Pancreas (tissue), 10 donors: Measurements from ENCODE around the gene ASPA. TPM values are rescaled to one million over a fixed set of nuclear protein-coding genes. Genes with fewer than 3 reads are reported as not detected.
A peak's percentile ranks its signal among the peaks of the same experiment; 100 is the strongest.
"Not testable (repeated sequence)": the region's sequence is repeated elsewhere in the genome, so short reads cannot be mapped to it uniquely, and the experiment has no call there.

ENCODE experiments used
- ATAC-seq, 4 donors: fragments of 200-7000 bp; cut with Tn5 transposase; one replicate each; pipeline versions ENCODE4 v1.8.0 to v1.9.1; 2020; ENCODE audit warnings: mild to moderate bottlenecking in 4 of 4, moderate library complexity in 4 of 4
- DNase-seq, 6 donors: peaks; one replicate each; pipeline ENCODE4 v3.0.0-alpha.2; 2020
- FAIRE-seq: peaks from 2 replicates; lab custom pipeline; 2012; peaks lifted over from hg19 to GRCh38; lab: Jason Lieb, UNC
- H3K27ac ChIP-seq, 4 donors: fragments of 200-600 bp; sonication (generic); 1 replicate in 3 of 4; 2 replicates in 1 of 4; pipeline versions ENCODE4 v1.5.0 to v1.8.0; 2020
- H3K27me3 ChIP-seq, 4 donors: fragments of 200-600 bp; one replicate each; pipeline ENCODE4 v1.8.0; 2021
- H3K36me3 ChIP-seq, 3 donors: fragments of 200-600 bp; sonication (generic) in 1 of 3; one replicate each; pipeline versions ENCODE4 v1.5.0 to v1.8.0; 2020 to 2021
- H3K4me1 ChIP-seq, 3 donors: fragments of 200-600 bp; one replicate each; pipeline ENCODE4 v1.8.0; 2021
- H3K4me3 ChIP-seq, 4 donors: fragments of 200-600 bp; sonication (generic) in 2 of 4; one replicate each; pipeline versions ENCODE4 v1.5.0 to v1.8.0; 2020 to 2021
- H3K9me3 ChIP-seq, 4 donors: fragments of 200-600 bp; one replicate each; pipeline ENCODE4 v1.8.0; 2021
- CTCF ChIP-seq, 4 donors: fragments of 200-600 bp; sonication (generic) in 3 of 4; IDR thresholded peaks; one replicate each; pipeline versions ENCODE4 v1.5.0 to v1.8.0; 2021; ENCODE audit warnings: antibody characterized with exemption in 4 of 4
- WGBS, 2 donors: extraction: QIAGEN DNeasy Blood & Tissue Kit; methylation state at CpG; one replicate each; pipeline ENCODE4 v1.1.7; 2013; 5-methylcytosine and 5-hydroxymethylcytosine counted together
- intact Hi-C, 3 donors: fragments of 100-400 bp; cut with DNase I; formaldehyde crosslinking; loops; one replicate each; pipeline versions ENCODE4 v1.11.1 to v1.14.2; 2022
- polyA plus RNA-seq, 2 donors: library from polyadenylated mRNA; stranded (reverse); fragments of 200-250 nt; gene quantifications; one replicate each; pipeline ENCODE4 v1.2.3, GENCODE V29; 2013
- total RNA-seq, 6 donors: library from RNA; stranded (reverse); fragmentation: NEBNext Ultra II Directional in 4 of 6; extraction: Animal tissue kit (Norgen Biotek cat#: 25700) in 4 of 6; gene quantifications; one replicate each; pipeline versions ENCODE4 v1.2.1 to v1.2.4, GENCODE V29; 2021 to 2023
- donor health status: healthy with polysubstance abuse.
- donor health status: DM: no; HTN: no; CAD: no; lungs with moderate emphysema.
- donor health status: DM: no; HTN: no; CAD: no.
- donor health status: control.
- donor health status: control.
- donor health status: Bipolar disorder and iron deficiency.
- donor health status: DM: yes; HTN: yes; CAD: no.
- donor health status: DM: no; HTN: no; CAD: no.
- donor health status: DM: no; HTN: no; CAD: no.
- donor health status: DM: yes; HTN: yes; CAD: no.

Gene ASPA
- total and polyA plus RNA-seq, 8 donors: 0.38 to 1.1 (median 0.70) TPM

GRCh38 chr17:3511852-3512504 is 36.2 kb downstream of the ASPA start:
- no peaks in the 10 kb centered on the region for H3K9me3 ChIP-seq
- no peak for TF ChIP-seq CTCF (IDR thresholded peaks at IDR 0.05)
- H3K27ac ChIP-seq: peak overlapping the region; percentile 57 to 77 (median 72)
- H3K4me3 ChIP-seq: no peak overlapping the region
- intact Hi-C loops: no loop called here
- H3K4me1 ChIP-seq: peaks cover 6 to 16% (median 13%) of the 10 kb centered on the region in 3 donors
- no peaks in the 10 kb centered on the region for H3K27me3 ChIP-seq
- no peaks in the 10 kb centered on the region for H3K36me3 ChIP-seq
- 55 to 60% methylated on average over 8 of the region's 8 CpGs for WGBS, 2 donors
- no peak for DNase-seq
- ATAC-seq: peak; percentile 20 to 54 (median 24)
- FAIRE-seq: no peak

GRCh38 chr17:3512505-3513171 is 36.8 kb downstream of the ASPA start:
- peak in 5 of 6 donors; percentile 74 to 95 (median 88) for DNase-seq
- H3K36me3 ChIP-seq: no peaks in the 10 kb centered on the region
- WGBS, 2 donors: 24 to 31% methylated on average over 20 of the region's 20 CpGs
- no peak overlapping the region for H3K4me3 ChIP-seq
- no peaks in the 10 kb centered on the region for H3K27me3 ChIP-seq
- H3K4me1 ChIP-seq: peaks cover 6 to 16% (median 13%) of the 10 kb centered on the region in 3 donors
- H3K27ac ChIP-seq: peak overlapping the region; percentile 57 to 77 (median 72)
- FAIRE-seq: no peak
- intact Hi-C loops: no loop called here
- peak; percentile 92 to 98 (median 97) for ATAC-seq
- TF ChIP-seq CTCF (IDR thresholded peaks at IDR 0.05): no peak
- no peaks in the 10 kb centered on the region for H3K9me3 ChIP-seq

- H3K9me3 ChIP-seq: no peaks in the 10 kb centered on the region
- peak in 2 of 4 donors; percentile 17 to 18 for ATAC-seq
- H3K36me3 ChIP-seq: no peaks in the 10 kb centered on the region
- peaks cover 6 to 16% (median 13%) of the 10 kb centered on the region in 3 donors for H3K4me1 ChIP-seq
- intact Hi-C loops: no loop called here
- 80 to 84% methylated on average over 23 of the region's 23 CpGs for WGBS, 2 donors
- H3K4me3 ChIP-seq: no peak overlapping the region
- no peaks in the 10 kb centered on the region for H3K27me3 ChIP-seq
- TF ChIP-seq CTCF (IDR thresholded peaks at IDR 0.05): no peak
- peak overlapping the region; percentile 57 to 77 (median 72) for H3K27ac ChIP-seq
- FAIRE-seq: no peak
- DNase-seq: no peak
These were observed 37.7 kb downstream of the ASPA start for GRCh38 chr17:3513305-3514035.

- H3K36me3 ChIP-seq, intact Hi-C loops, H3K27me3 ChIP-seq, H3K4me3 ChIP-seq, FAIRE-seq, H3K9me3 ChIP-seq, ATAC-seq, DNase-seq, H3K27ac ChIP-seq: not testable (repeated sequence)
- peaks cover 6 to 16% (median 13%) of the 10 kb centered on the region in 3 donors for H3K4me1 ChIP-seq
- WGBS, 2 donors: 89 to 96% methylated on average over 11 of the region's 11 CpGs
These were observed 38.4 kb downstream of the ASPA start for GRCh38 chr17:3514167-3514566.

- no peak for TF ChIP-seq CTCF (IDR thresholded peaks at IDR 0.05)
- intact Hi-C loops: no loop called here
- peaks cover 6 to 16% (median 13%) of the 10 kb centered on the region in 3 donors for H3K4me1 ChIP-seq
- WGBS, 2 donors: 84 to 87% methylated on average over 9 of the region's 9 CpGs
- H3K27me3 ChIP-seq: no peaks in the 10 kb centered on the region
- H3K9me3 ChIP-seq: no peaks in the 10 kb centered on the region
- DNase-seq (no peak), ATAC-seq (no peak), FAIRE-seq (no peak)
- no peak overlapping the region for H3K27ac ChIP-seq
- H3K36me3 ChIP-seq: no peaks in the 10 kb centered on the region
- no peak overlapping the region for H3K4me3 ChIP-seq
These were observed 39.1 kb downstream of the ASPA start for GRCh38 chr17:3514873-3515272.

- H3K9me3 ChIP-seq, DNase-seq, H3K27ac ChIP-seq, H3K27me3 ChIP-seq, H3K36me3 ChIP-seq, ATAC-seq, H3K4me3 ChIP-seq, H3K4me1 ChIP-seq, intact Hi-C loops, FAIRE-seq: not testable (repeated sequence)
- 78 to 92% methylated on average over 4 of the region's 4 CpGs for WGBS, 2 donors
These were observed 43.7 kb downstream of the ASPA start for GRCh38 chr17:3519472-3519871.
